ENCODE data around the gene FUBP1.

GRCh38 chr1:77958391-77958790 lies 20.5 kb downstream of the FUBP1 start:
- no peak for TF ChIP-seq SIN3A (IDR thresholded peaks at IDR 0.05; ENCODE audit: low read depth)
- no peak for TF ChIP-seq EZH2 (IDR thresholded peaks at IDR 0.05)
- TF ChIP-seq POLR2A (IDR thresholded peaks at IDR 0.05; ENCODE audit: borderline replicate concordance, extremely low read depth, insufficient read depth, insufficient read length) = no peak
- no peak for TF ChIP-seq POLR2AphosphoS5 (IDR thresholded peaks at IDR 0.05; ENCODE audit: low read depth, low read length)
- no peak for TF ChIP-seq CTCF (IDR thresholded peaks at IDR 0.05 in 2 of 3, conservative IDR thresholded peaks at IDR 0.05 in 1 of 3; ENCODE audit: borderline replicate concordance in 1 of 3, insufficient read depth in 1 of 3, low read depth in 2 of 3, low read length in 2 of 3)
- no peak for TF ChIP-seq REST (IDR thresholded peaks at IDR 0.05; ENCODE audit: low read depth)
- no peak for TF ChIP-seq MAX (IDR thresholded peaks at IDR 0.05)
